NCI-H69 (cell line): ENCODE data around the gene SLC4A11.
"Not testable (repeated sequence)": the region's sequence is repeated elsewhere in the genome, so short reads cannot be mapped to it uniquely, and the experiment has no call there.

ENCODE experiments used
- DNase-seq: peaks from one replicate; lab custom pipeline; 2025; lab: John Stamatoyannopoulos, UW

The SLC4A11 gene

GRCh38 chr20:3203315-3204123 lies 35.5 kb downstream of the SLC4A11 start:
- DNase-seq, result peak; percentile 87

GRCh38 chr20:3202965-3203314 lies 36.0 kb downstream of the SLC4A11 start:
- no peak for DNase-seq

GRCh38 chr20:3199976-3200755 lies 38.8 kb downstream of the SLC4A11 start:
- no peak for DNase-seq

- DNase-seq, result no peak
These were observed 39.8 kb downstream of the SLC4A11 start for GRCh38 chr20:3199206-3199605.

GRCh38 chr20:3195590-3196237 lies 43.3 kb downstream of the SLC4A11 start:
- DNase-seq, result no peak

GRCh38 chr20:3194617-3195280 lies 44.2 kb downstream of the SLC4A11 start:
- no peak for DNase-seq

GRCh38 chr20:3193806-3194616 lies 45.0 kb downstream of the SLC4A11 start:
- DNase-seq, result no peak

GRCh38 chr20:3192226-3193015 lies 46.6 kb downstream of the SLC4A11 start:
- DNase-seq, result no peak

- DNase-seq, result no peak
These were observed 48.3 kb downstream of the SLC4A11 start for GRCh38 chr20:3190681-3191111.

GRCh38 chr20:3189561-3190131 lies 49.3 kb downstream of the SLC4A11 start:
- no peak for DNase-seq

- no peak for DNase-seq
These were observed 50.1 kb downstream of the SLC4A11 start for GRCh38 chr20:3188823-3189413.

GRCh38 chr20:3187861-3188260 lies 51.1 kb downstream of the SLC4A11 start:
- not testable (repeated sequence) for DNase-seq

GRCh38 chr20:3183896-3184612 lies 54.9 kb downstream of the SLC4A11 start:
- DNase-seq, result no peak

- DNase-seq, result not testable (repeated sequence)
These were observed 56.6 kb downstream of the SLC4A11 start for GRCh38 chr20:3182429-3182828.

GRCh38 chr20:3181270-3181669 lies 57.7 kb downstream of the SLC4A11 start:
- no peak for DNase-seq

GRCh38 chr20:3180319-3180718 lies 58.7 kb downstream of the SLC4A11 start:
- no peak for DNase-seq

- DNase-seq, result peak; percentile 18
These were observed 61.1 kb downstream of the SLC4A11 start for GRCh38 chr20:3177746-3178485.
